Neural cell (in vitro differentiated cells): ENCODE results near the gene MAP4K5.

Experiments used
- CTCF ChIP-seq: fragments of 450-650 bp; IDR thresholded peaks from 2 replicates; pipeline ENCODE4 v1.5.1; 2014; ENCODE audit warnings: antibody characterized with exemption, mild to moderate bottlenecking, moderate library complexity; ENCODE audit not compliant: poor library complexity, severe bottlenecking
- MXI1 ChIP-seq: fragments of 450-650 bp; conservative IDR thresholded peaks from 2 replicates; pipeline ENCODE4 v1.6.1; 2014; ENCODE audit warnings: antibody characterized with exemption, mild to moderate bottlenecking; ENCODE audit not compliant: poor library complexity, severe bottlenecking

- TF ChIP-seq MXI1: no peak
- TF ChIP-seq CTCF: no peak
Observed at GRCh38 chr14:50562841-50563240, 30.5 kb upstream of the MAP4K5 start.
